NB4 (cell line): ENCODE data around the gene RICTOR.

ENCODE experiments used
- CTCF ChIP-seq: IDR thresholded peaks from one replicate; pipeline ENCODE4 v1.5.1; 2012; ENCODE audit warnings: low read depth, low read length
- MYC ChIP-seq: IDR thresholded peaks from 2 replicates; pipeline ENCODE4 v1.6.1; 2011; ENCODE audit warnings: low read depth, low read length
- POLR2A ChIP-seq: IDR thresholded peaks from 2 replicates; pipeline ENCODE4 v1.6.1; 2011; ENCODE audit warnings: mild to moderate bottlenecking; ENCODE audit not compliant: insufficient read length; ENCODE audit errors: extremely low read depth

GRCh38 chr5:39119404-39120051 is 45.3 kb upstream of the RICTOR start:
- TF ChIP-seq POLR2A, result no peak
- no peak for TF ChIP-seq CTCF
- no peak for TF ChIP-seq MYC
